GM03348 (cell line): Measurements from ENCODE around the gene FAM210B.
A peak's percentile ranks its signal among the peaks of the same experiment; 100 is the strongest.
"Not testable (repeated sequence)": the region's sequence is repeated elsewhere in the genome, so short reads cannot be mapped to it uniquely, and the experiment has no call there.

Experiments used
- DNase-seq: peaks from one replicate; pipeline ENCODE4 v3.0.0; 2012; ENCODE audit warnings: low spot score

Gene FAM210B

GRCh38 chr20:56360908-56361205, 2.1 kb downstream of the FAM210B start:
- no peak for DNase-seq

GRCh38 chr20:56361900-56362299, 3.1 kb downstream of the FAM210B start:
- DNase-seq = no peak

GRCh38 chr20:56362833-56363413, 4.1 kb downstream of the FAM210B start:
- no peak for DNase-seq

- DNase-seq = no peak
These were observed 4.7 kb downstream of the FAM210B start for GRCh38 chr20:56363491-56363890.

- no peak for DNase-seq
These were observed 9.8 kb downstream of the FAM210B start for GRCh38 chr20:56368351-56369134.

GRCh38 chr20:56369179-56369578, 10.4 kb downstream of the FAM210B start:
- no peak for DNase-seq

GRCh38 chr20:56371977-56372376, 13.2 kb downstream of the FAM210B start:
- DNase-seq = no peak

GRCh38 chr20:56372850-56373249, 14.1 kb downstream of the FAM210B start:
- no peak for DNase-seq

GRCh38 chr20:56373942-56374341, 15.2 kb downstream of the FAM210B start:
- peak; percentile 84 for DNase-seq

GRCh38 chr20:56376331-56376730, 17.6 kb downstream of the FAM210B start:
- no peak for DNase-seq

GRCh38 chr20:56378386-56378785, 19.6 kb downstream of the FAM210B start:
- DNase-seq = no peak

- no peak for DNase-seq
These were observed 21.6 kb downstream of the FAM210B start for GRCh38 chr20:56380375-56380774.

- DNase-seq = no peak
These were observed 22.7 kb downstream of the FAM210B start for GRCh38 chr20:56381501-56381900.

- no peak for DNase-seq
These were observed 23.9 kb downstream of the FAM210B start for GRCh38 chr20:56382696-56383095.

GRCh38 chr20:56383334-56383733, 24.6 kb downstream of the FAM210B start:
- DNase-seq = no peak

- DNase-seq = no peak
These were observed 26.4 kb downstream of the FAM210B start for GRCh38 chr20:56385130-56385529.

GRCh38 chr20:56386219-56386618, 27.4 kb downstream of the FAM210B start:
- no peak for DNase-seq

GRCh38 chr20:56388882-56389281, 30.1 kb downstream of the FAM210B start:
- DNase-seq = no peak

- no peak for DNase-seq
These were observed 31.0 kb downstream of the FAM210B start for GRCh38 chr20:56389807-56390206.

GRCh38 chr20:56390396-56390795, 31.6 kb downstream of the FAM210B start:
- not testable (repeated sequence) for DNase-seq

- no peak for DNase-seq
These were observed 32.3 kb downstream of the FAM210B start for GRCh38 chr20:56391037-56391436.

GRCh38 chr20:56391596-56392131, 32.9 kb downstream of the FAM210B start:
- no peak for DNase-seq

GRCh38 chr20:56392132-56392880, 33.5 kb downstream of the FAM210B start, which contains the start of the genes AURKA and CSTF1:
Gene AURKA (minus strand): TSS chr20:56392215. CDS start chr20:56388197, 4,018 bp downstream.
Gene CSTF1 (plus strand): TSS chr20:56392645. CDS start chr20:56395553, 2,908 bp downstream.
- peak; percentile 100 for DNase-seq
